GM12874 (cell line): Measurements from ENCODE around the gene UNC5B.

Experiments used
- CTCF ChIP-seq: IDR thresholded peaks from 2 replicates; pipeline ENCODE4 v1.5.1; 2011; ENCODE audit warnings: low read depth, mild to moderate bottlenecking, control low read depth, low read length, moderate library complexity; ENCODE audit not compliant: insufficient read depth

UNC5B gene

GRCh38 chr10:71258446-71259145 lies 46.2 kb downstream of the UNC5B start:
- TF ChIP-seq CTCF: no peak

DNA sequence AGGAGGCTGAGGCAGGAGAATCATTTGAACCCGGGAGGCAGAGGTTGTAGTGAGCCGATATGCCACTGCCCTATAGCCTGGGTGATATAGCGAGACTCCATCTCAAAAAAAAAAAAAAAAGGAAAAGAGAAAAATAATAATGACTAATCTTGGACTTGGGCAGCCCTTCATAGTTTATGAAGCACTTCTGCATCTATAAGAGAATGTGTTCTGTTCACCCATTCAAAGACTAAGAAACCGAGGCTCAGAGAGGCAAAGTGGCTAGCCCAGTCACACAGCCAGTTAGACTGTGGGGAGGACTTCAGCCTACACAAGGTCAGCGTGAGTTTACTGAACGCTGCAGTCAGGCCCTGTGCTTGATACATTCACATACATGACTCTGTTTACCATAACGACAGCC lies 46.9 kb downstream of the UNC5B start:
- TF ChIP-seq CTCF: no peak

GRCh38 chr10:71259815-71260501 lies 47.6 kb downstream of the UNC5B start:
- no peak for TF ChIP-seq CTCF

DNA sequence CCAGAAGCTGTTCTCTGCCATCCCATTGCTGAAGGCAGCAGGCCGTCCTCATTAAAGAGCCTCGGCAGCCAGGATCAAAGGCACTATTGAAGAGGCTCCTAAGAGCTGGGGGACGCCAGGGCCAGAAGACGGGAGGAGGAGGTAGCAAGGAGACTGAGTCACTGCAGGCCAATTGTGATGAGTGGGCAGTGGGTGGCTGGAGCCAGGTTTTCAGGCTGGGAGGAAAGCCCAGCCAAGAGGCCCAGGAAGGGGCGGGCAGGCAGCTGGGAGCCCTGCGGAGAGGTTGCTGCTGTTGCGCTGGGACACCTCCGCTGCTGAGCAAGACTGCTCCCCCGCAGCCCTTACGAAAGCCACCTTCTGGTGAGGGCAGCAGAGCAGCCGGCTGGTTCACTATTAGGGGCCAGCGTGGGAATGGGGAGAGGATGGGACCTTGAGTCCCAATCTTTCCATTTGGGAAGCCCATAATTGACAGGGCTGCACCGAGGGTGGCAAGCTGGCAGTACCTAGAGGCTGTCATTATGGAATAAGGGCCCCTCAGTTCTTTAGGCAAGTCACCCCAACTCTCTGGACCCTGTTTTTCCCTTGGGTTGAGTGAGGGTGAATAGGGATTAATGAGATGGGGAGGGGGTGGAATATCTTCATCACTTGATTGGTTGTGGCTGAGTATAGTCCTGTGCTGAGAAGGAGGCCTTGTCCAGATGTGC lies 48.4 kb downstream of the UNC5B start:
- TF ChIP-seq CTCF: no peak

- no peak for TF ChIP-seq CTCF
Measured at GRCh38 chr10:71262027-71262426, 49.7 kb downstream of the UNC5B start.

DNA sequence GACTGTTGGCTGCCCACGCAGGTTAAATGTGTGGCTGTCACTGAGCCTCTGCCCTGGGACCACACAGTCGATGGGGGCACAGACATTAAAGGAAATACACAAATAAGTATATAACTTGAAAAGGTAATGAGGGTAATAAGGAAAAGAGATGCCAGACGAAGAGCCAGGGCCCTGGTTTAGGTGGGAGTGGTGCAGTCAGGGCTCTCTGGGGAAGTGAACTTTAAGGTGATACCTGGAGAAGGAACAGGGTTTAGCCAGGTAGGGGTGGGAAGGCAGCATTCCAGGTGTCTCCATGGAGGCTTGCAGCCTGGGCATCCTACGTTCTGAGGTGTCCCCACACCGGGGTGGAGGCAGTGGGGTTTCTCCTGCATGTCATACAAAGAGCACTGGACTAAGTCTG lies 50.4 kb downstream of the UNC5B start:
- no peak for TF ChIP-seq CTCF

DNA sequence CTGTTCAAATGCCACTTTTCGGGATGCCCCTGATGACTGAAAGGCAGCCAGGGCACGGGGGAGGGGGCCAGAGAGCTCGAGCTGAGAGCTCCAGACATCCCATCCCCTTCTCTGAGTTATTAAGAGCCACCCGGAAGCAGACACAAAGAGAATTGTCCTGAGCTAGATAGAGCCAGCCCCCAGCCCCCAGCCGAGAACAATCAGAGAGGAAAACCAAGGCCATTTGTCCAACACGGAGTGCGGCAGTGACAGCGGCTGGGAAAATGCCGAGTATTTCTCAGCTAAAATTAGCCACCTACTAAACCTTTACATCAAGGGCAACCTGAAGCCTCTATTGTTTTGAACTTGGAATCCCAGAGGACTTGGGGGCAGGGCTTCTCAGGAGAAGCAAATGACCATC lies 51.0 kb downstream of the UNC5B start:
- no peak for TF ChIP-seq CTCF
